Caco-2 (cell line): ENCODE measurements around the gene PAGE5. TPM values are rescaled to one million over a fixed set of nuclear protein-coding genes. Genes with fewer than 3 reads are reported as not detected.

Source experiments
- BruUV-seq: library from RNA; stranded (reverse); fragments of 400-500 nt; replicated peaks from 2 replicates; lab custom pipeline; 2021; lab: Mats Ljungman, UMichigan
- CTCF ChIA-PET: fragments of 300-600 bp; sonication (Branson Sonifier 250); formaldehyde crosslinking; loops from one replicate; lab custom pipeline; 2022; ENCODE audit warnings: antibody characterized with exemption; lab: Charles Lee
- POLR2A ChIA-PET: fragments of 300-600 bp; sonication (Branson Sonifier 250); formaldehyde crosslinking; loops from one replicate; lab custom pipeline; 2022; ENCODE audit warnings: antibody characterized with exemption; lab: Charles Lee
- DNase-seq, 2 experiments: peaks; one replicate each; pipeline versions ENCODE4 v3.0.0 to v3.0.0-alpha.2; 2020 to 2022
- H3K27me3 ChIP-seq: replicated peaks from 2 replicates; pipeline ENCODE4 v1.6.0; 2011; ENCODE audit warnings: low read length; ENCODE audit not compliant: control insufficient read depth, insufficient read depth
- H3K36me3 ChIP-seq: 2 replicates; pipeline ENCODE4 v1.5.1; 2011; ENCODE audit warnings: low read length; ENCODE audit not compliant: control insufficient read depth, insufficient read depth
- H3K4me1 ChIP-seq: fragments of 250-450 bp; sonication (Bioruptor Pico); 2 replicates; pipeline ENCODE4 v1.5.1; 2020; ENCODE audit warnings: mild to moderate bottlenecking
- H3K4me3 ChIP-seq: 2 replicates; pipeline ENCODE4 v1.5.1; 2011; ENCODE audit warnings: low read depth, mild to moderate bottlenecking, control low read depth, low read length
- H3K9me3 ChIP-seq: fragments of 250-450 bp; sonication (Bioruptor Pico); 2 replicates; pipeline ENCODE4 v1.5.1; 2020; ENCODE audit warnings: mild to moderate bottlenecking, moderate library complexity
- H3K27ac Mint-ChIP-seq: one replicate; pipeline ENCODE4 v1.8.0; 2022; ENCODE audit warnings: mixed read lengths; ENCODE audit not compliant: unreplicated experiment
- H3K27me3 Mint-ChIP-seq: one replicate; pipeline ENCODE4 v1.8.0; 2022; ENCODE audit warnings: mixed read lengths; ENCODE audit not compliant: insufficient read depth, unreplicated experiment
- H3K36me3 Mint-ChIP-seq: one replicate; pipeline ENCODE4 v1.8.0; 2022; ENCODE audit warnings: mild to moderate bottlenecking, mixed read lengths; ENCODE audit not compliant: insufficient read depth, unreplicated experiment
- H3K4me1 Mint-ChIP-seq: one replicate; pipeline ENCODE4 v1.8.0; 2022; ENCODE audit warnings: low read depth, mixed read lengths; ENCODE audit not compliant: unreplicated experiment
- H3K4me3 Mint-ChIP-seq: one replicate; pipeline ENCODE4 v1.8.0; 2022; ENCODE audit warnings: mild to moderate bottlenecking, moderate library complexity, mixed read lengths; ENCODE audit not compliant: unreplicated experiment
- H3K9me3 Mint-ChIP-seq: one replicate; pipeline ENCODE4 v1.8.0; 2022; ENCODE audit warnings: mixed read lengths; ENCODE audit not compliant: unreplicated experiment
- CTCF ChIP-seq, 2 experiments: fragments of 200-600 bp in 1 of 2; IDR thresholded peaks; 1 replicate in 1 of 2; 2 replicates in 1 of 2; pipeline versions ENCODE4 v1.5.1 to v1.8.0; 2011 to 2022; ENCODE audit warnings: antibody characterized with exemption in 1 of 2, control low read depth in 1 of 2, inconsistent platforms in 1 of 2, low read depth in 1 of 2, low read length in 1 of 2, mild to moderate bottlenecking in 1 of 2, moderate library complexity in 1 of 2; ENCODE audit not compliant: insufficient read depth in 1 of 2, severe bottlenecking in 1 of 2, unreplicated experiment in 1 of 2
- intact Hi-C: fragments of 100-400 bp; cut with micrococcal nuclease; formaldehyde crosslinking; loops from one replicate; pipeline ENCODE4 v1.10.0; 2022; ENCODE audit not compliant: unreplicated experiment
- total RNA-seq: library from RNA; stranded (reverse); gene quantifications from 2 replicates; pipeline ENCODE4 v1.2.3, GENCODE V29; 2022

The PAGE5 gene
- total RNA-seq, 1 experiment from 2014 or later, result not detected

GRCh38 chrX:55260806-55261205 is 40.7 kb downstream of the PAGE5 start:
- Mint-ChIP-seq H3K27ac (no peak overlapping the region), H3K9me3 (no peaks in the 10 kb centered on the region), H3K4me3 (no peak overlapping the region), H3K36me3 (no peaks in the 10 kb centered on the region), H3K27me3 (peaks cover 2% of the 10 kb centered on the region), H3K4me1 (no peaks in the 10 kb centered on the region)
- BruUV-seq, result no TSS peak
- POLR2A ChIA-PET, result no interaction called here
- DNase-seq, result no peak
- H3K4me3 ChIP-seq, result no peak overlapping the region
- no peaks in the 10 kb centered on the region for H3K36me3 ChIP-seq
- CTCF ChIA-PET, result no interaction called here
- H3K27me3 ChIP-seq, result no peaks in the 10 kb centered on the region
- no peak for TF ChIP-seq CTCF (IDR thresholded peaks at IDR 0.05; ENCODE audit: insufficient read depth in 1 of 2, low read depth in 1 of 2, low read length in 1 of 2, severe bottlenecking in 1 of 2, unreplicated experiment in 1 of 2)
- intact Hi-C loops, result no loop called here
- no peaks in the 10 kb centered on the region for H3K9me3 ChIP-seq
- no peaks in the 10 kb centered on the region for H3K4me1 ChIP-seq

- Mint-ChIP-seq H3K4me1 (no peaks in the 10 kb centered on the region), H3K36me3 (no peaks in the 10 kb centered on the region), H3K27me3 (no peaks in the 10 kb centered on the region), H3K4me3 (no peak within 1 kb of the TSS), H3K9me3 (no peaks in the 10 kb centered on the region), H3K27ac (no peak within 1 kb of the TSS)
- no peak for DNase-seq
- CTCF ChIA-PET, result no interaction called here
- no peaks in the 10 kb centered on the region for H3K9me3 ChIP-seq
- no peak within 1 kb of the TSS for H3K4me3 ChIP-seq
- POLR2A ChIA-PET, result no interaction called here
- H3K36me3 ChIP-seq, result no peaks in the 10 kb centered on the region
- H3K4me1 ChIP-seq, result no peaks in the 10 kb centered on the region
- intact Hi-C loops, result no loop called here
- TF ChIP-seq CTCF (IDR thresholded peaks at IDR 0.05; ENCODE audit: insufficient read depth in 1 of 2, low read depth in 1 of 2, low read length in 1 of 2, severe bottlenecking in 1 of 2, unreplicated experiment in 1 of 2), result no peak
- no TSS peak for BruUV-seq
- no peaks in the 10 kb centered on the region for H3K27me3 ChIP-seq
These were observed 44.7 kb downstream of the PAGE5 start, which contains the start of gene PAGE3 for GRCh38 chrX:55264816-55265215. PAGE3 (minus strand) TSS chrX:55264916; CDS start chrX:55263903, 1,013 bp downstream.

Other genes starting within 250 kb of the PAGE5 start
- gene PFKFB1, start 226.2 kb upstream of the PAGE5 start, total RNA-seq, result 0.21 TPM in 1 of 2 replicates, not detected in the other
- 17.0 and 19.6 TPM in 2 replicates for gene APEX2, start 220.0 kb upstream of the PAGE5 start, total RNA-seq
- gene ALAS2, start 189.4 kb upstream of the PAGE5 start, total RNA-seq, result not detected in 2 replicates
- not detected in 2 replicates for gene PAGE2B, start 145.3 kb upstream of the PAGE5 start, total RNA-seq
- gene PAGE2, start 131.3 kb upstream of the PAGE5 start, total RNA-seq, result not detected in 2 replicates
- gene PAGE3, start 44.6 kb downstream of the PAGE5 start, total RNA-seq, result not detected in 2 replicates
- not detected in 2 replicates for gene MAGEH1, start 231.8 kb downstream of the PAGE5 start, total RNA-seq